HepG2 (cell line): ENCODE measurements around the gene DDR1. TPM values are rescaled to one million over a fixed set of nuclear protein-coding genes. Genes with fewer than 3 reads are reported as not detected.
A peak's percentile ranks its signal among the peaks of the same experiment; 100 is the strongest.

Source experiments
- AGO2 ChIP-seq: fragments of 200-400 bp; formaldehyde crosslinking; optimal IDR thresholded peaks from 2 replicates; pipeline ENCODE3; 2017; ENCODE audit warnings: mild to moderate bottlenecking, low read depth, low read length, moderate library complexity
- DBP ChIP-seq: sonication (generic); formaldehyde crosslinking; IDR thresholded peaks from 2 replicates; pipeline ENCODE4 v1.4.0; 2020; ENCODE audit warnings: missing genetic modification reagents; ENCODE audit errors: not compliant biosample characterization
- NBN ChIP-seq: fragments of 450-650 bp; conservative IDR thresholded peaks from 2 replicates; pipeline ENCODE4 v1.6.1; 2017
- NFKBIZ ChIP-seq: IDR thresholded peaks from 2 replicates; pipeline ENCODE4 v1.6.1; 2018; ENCODE audit warnings: missing genetic modification reagents, missing compliant biosample characterization
- NKX3-1 ChIP-seq: sonication (generic); formaldehyde crosslinking; IDR thresholded peaks from 2 replicates; pipeline ENCODE4 v1.5.0; 2020; ENCODE audit warnings: missing genetic modification reagents
- RARG ChIP-seq: sonication (generic); formaldehyde crosslinking; IDR thresholded peaks from 2 replicates; pipeline ENCODE4 v1.4.0; 2020; ENCODE audit warnings: low read depth, mild to moderate bottlenecking, missing genetic modification reagents
- SALL1 ChIP-seq: sonication (generic); formaldehyde crosslinking; IDR thresholded peaks from 2 replicates; pipeline ENCODE4 v1.8.0; 2022; ENCODE audit warnings: mild to moderate bottlenecking, missing genetic modification reagents
- SATB2 ChIP-seq: sonication (generic); formaldehyde crosslinking; IDR thresholded peaks from 2 replicates; pipeline ENCODE4 v1.5.0; 2020; ENCODE audit warnings: missing genetic modification reagents
- SETDB1 ChIP-seq: sonication (generic); formaldehyde crosslinking; IDR thresholded peaks from 2 replicates; pipeline ENCODE4 v1.5.1; 2020; ENCODE audit warnings: missing genetic modification reagents, mild to moderate bottlenecking, borderline replicate concordance
- SUZ12 ChIP-seq: fragments of 150-350 bp; IDR thresholded peaks from 2 replicates; pipeline ENCODE4 v1.6.1; 2014; ENCODE audit warnings: low read depth, low read length
- ZBTB44 ChIP-seq: sonication (generic); formaldehyde crosslinking; IDR thresholded peaks from 2 replicates; pipeline ENCODE4 v1.4.0; 2020; ENCODE audit warnings: missing genetic modification reagents
- ZNF17 ChIP-seq: sonication (generic); formaldehyde crosslinking; IDR thresholded peaks from 2 replicates; pipeline ENCODE4 v1.5.0; 2020; ENCODE audit warnings: mild to moderate bottlenecking, missing genetic modification reagents
- ZNF451 ChIP-seq: sonication (generic); formaldehyde crosslinking; IDR thresholded peaks from 2 replicates; pipeline ENCODE4 v1.5.0; 2020; ENCODE audit warnings: mild to moderate bottlenecking, missing genetic modification reagents
- ZNF530 ChIP-seq: sonication (generic); formaldehyde crosslinking; IDR thresholded peaks from 2 replicates; pipeline ENCODE4 v1.5.0; 2020; ENCODE audit warnings: low read depth, mild to moderate bottlenecking, missing genetic modification reagents
- ZNF629 ChIP-seq: sonication (generic); formaldehyde crosslinking; conservative IDR thresholded peaks from 2 replicates; pipeline ENCODE4 v1.5.0; 2020; ENCODE audit warnings: missing genetic modification reagents
- ZNF709 ChIP-seq: sonication (generic); formaldehyde crosslinking; IDR thresholded peaks from 2 replicates; pipeline ENCODE4 v1.5.0; 2020; ENCODE audit warnings: mild to moderate bottlenecking, missing genetic modification reagents
- polyA plus RNA-seq, 8 experiments: library from polyadenylated mRNA; depleted of rRNA in 3 of 8; stranded (reverse) in 7 of 8; unstranded in 1 of 8; fragments of >200 nt; fragmentation: Illumina TruSeq in 4 of 8; extraction: Trizol in 4 of 8; gene quantifications; 2 replicates each; pipeline versions ENCODE4 v1.2.1 to v1.2.3, GENCODE V29; 2011 to 2016; ENCODE audit warnings: low read depth in 4 of 8, missing spikeins in 1 of 8, mixed read lengths in 1 of 8; ENCODE audit not compliant: insufficient read depth in 1 of 8
- total RNA-seq, 5 experiments: library from RNA; depleted of rRNA; stranded (reverse); fragments of >200 nt; fragmentation: Illumina TruSeq; extraction: Trizol; gene quantifications; 2 replicates each; pipeline ENCODE4 v1.2.3, GENCODE V29; 2016; ENCODE audit warnings: low read depth in 1 of 5
- TF ChIP-seq, protein P1 (sequence below): IDR thresholded peaks from 2 replicates; pipeline ENCODE4 v1.6.1; 2016; ENCODE audit warnings: low read depth, missing genetic modification reagents, missing compliant biosample characterization
- TF ChIP-seq, protein P2 (sequence below): IDR thresholded peaks from 2 replicates; pipeline ENCODE4 v1.6.1; 2016; ENCODE audit warnings: low read depth, control low read depth
- TF ChIP-seq, protein P3 (sequence below): fragments of 450-650 bp; IDR thresholded peaks from 2 replicates; pipeline ENCODE4 v1.6.1; 2017

The DDR1 gene
- total and polyA plus RNA-seq, 2 of the 13 experiments (the other 11 are each of a cell fraction or from before 2014, with no cell fraction given): 16.7 to 20.2 TPM

DNA sequence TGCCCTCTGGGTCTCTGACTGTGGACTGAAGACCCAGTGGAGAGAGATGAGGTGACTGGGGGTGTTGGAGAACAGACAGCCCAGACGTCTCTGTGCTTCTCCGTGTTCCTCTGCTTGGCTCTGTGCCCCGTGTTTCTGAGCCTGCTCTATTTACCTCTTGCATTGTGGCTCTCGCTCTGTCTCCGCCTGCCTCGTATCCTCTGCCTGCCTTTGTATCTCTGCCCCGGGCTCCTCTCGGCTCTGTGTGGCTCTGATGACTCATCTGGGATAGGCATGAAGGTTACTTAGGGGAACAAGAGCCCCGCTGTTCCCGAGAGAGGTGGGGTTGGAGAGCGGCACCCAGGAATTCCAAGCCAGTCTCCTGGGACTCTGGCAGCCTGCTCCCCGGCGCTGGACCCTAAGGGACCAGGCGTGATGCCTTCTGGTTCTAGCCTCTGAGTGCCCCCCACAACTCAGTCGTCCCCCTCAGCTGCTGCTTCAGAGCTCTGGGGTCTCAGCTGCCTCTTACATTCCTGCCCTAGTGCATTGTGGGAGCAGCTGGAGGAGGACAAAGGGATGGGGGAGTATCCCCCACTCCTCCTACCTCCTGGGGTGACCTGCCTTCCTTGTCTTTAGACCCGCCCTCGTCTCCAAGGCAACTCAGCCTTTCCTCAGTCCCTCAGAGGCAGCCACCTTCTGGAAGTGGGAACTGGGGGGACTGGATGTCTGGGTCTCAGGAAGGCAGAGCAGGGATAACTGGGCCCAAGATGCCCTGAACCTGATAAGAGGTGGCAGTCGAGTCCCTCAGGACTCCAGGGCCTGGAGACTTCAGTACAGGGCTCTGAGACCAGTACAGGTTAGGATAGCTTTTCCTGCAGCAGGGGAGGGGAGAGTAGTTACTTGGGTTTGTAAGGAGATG, 1.9 kb downstream of the DDR1 start (continued):
- TF ChIP-seq, protein P1, sequence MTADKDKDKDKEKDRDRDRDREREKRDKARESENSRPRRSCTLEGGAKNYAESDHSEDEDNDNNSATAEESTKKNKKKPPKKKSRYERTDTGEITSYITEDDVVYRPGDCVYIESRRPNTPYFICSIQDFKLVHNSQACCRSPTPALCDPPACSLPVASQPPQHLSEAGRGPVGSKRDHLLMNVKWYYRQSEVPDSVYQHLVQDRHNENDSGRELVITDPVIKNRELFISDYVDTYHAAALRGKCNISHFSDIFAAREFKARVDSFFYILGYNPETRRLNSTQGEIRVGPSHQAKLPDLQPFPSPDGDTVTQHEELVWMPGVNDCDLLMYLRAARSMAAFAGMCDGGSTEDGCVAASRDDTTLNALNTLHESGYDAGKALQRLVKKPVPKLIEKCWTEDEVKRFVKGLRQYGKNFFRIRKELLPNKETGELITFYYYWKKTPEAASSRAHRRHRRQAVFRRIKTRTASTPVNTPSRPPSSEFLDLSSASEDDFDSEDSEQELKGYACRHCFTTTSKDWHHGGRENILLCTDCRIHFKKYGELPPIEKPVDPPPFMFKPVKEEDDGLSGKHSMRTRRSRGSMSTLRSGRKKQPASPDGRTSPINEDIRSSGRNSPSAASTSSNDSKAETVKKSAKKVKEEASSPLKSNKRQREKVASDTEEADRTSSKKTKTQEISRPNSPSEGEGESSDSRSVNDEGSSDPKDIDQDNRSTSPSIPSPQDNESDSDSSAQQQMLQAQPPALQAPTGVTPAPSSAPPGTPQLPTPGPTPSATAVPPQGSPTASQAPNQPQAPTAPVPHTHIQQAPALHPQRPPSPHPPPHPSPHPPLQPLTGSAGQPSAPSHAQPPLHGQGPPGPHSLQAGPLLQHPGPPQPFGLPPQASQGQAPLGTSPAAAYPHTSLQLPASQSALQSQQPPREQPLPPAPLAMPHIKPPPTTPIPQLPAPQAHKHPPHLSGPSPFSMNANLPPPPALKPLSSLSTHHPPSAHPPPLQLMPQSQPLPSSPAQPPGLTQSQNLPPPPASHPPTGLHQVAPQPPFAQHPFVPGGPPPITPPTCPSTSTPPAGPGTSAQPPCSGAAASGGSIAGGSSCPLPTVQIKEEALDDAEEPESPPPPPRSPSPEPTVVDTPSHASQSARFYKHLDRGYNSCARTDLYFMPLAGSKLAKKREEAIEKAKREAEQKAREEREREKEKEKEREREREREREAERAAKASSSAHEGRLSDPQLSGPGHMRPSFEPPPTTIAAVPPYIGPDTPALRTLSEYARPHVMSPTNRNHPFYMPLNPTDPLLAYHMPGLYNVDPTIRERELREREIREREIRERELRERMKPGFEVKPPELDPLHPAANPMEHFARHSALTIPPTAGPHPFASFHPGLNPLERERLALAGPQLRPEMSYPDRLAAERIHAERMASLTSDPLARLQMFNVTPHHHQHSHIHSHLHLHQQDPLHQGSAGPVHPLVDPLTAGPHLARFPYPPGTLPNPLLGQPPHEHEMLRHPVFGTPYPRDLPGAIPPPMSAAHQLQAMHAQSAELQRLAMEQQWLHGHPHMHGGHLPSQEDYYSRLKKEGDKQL (CRISPR knock-in tag): no peak
- TF ChIP-seq ZNF451 (CRISPR knock-in tag): no peak; the same call in 1 of the 2 replicates
- peak; percentile 30; the same call in 1 of the 2 replicates for TF ChIP-seq SALL1
- no peak for TF ChIP-seq DBP (CRISPR knock-in tag)
- TF ChIP-seq ZBTB44 (CRISPR knock-in tag): no peak
- TF ChIP-seq, protein P2, sequence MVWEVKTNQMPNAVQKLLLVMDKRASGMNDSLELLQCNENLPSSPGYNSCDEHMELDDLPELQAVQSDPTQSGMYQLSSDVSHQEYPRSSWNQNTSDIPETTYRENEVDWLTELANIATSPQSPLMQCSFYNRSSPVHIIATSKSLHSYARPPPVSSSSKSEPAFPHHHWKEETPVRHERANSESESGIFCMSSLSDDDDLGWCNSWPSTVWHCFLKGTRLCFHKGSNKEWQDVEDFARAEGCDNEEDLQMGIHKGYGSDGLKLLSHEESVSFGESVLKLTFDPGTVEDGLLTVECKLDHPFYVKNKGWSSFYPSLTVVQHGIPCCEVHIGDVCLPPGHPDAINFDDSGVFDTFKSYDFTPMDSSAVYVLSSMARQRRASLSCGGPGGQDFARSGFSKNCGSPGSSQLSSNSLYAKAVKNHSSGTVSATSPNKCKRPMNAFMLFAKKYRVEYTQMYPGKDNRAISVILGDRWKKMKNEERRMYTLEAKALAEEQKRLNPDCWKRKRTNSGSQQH (CRISPR knock-in tag): no peak
- no peak for TF ChIP-seq NBN
- TF ChIP-seq SATB2: 0 out of 2 replicates have a peak, but pooled peaks have one; percentile 35
- TF ChIP-seq ZNF629: no peak
- TF ChIP-seq RARG (CRISPR knock-in tag): no peak
- TF ChIP-seq AGO2: no peak
- TF ChIP-seq SETDB1 (CRISPR knock-in tag): no peak
- no peak for TF ChIP-seq ZNF530 (CRISPR knock-in tag)
- TF ChIP-seq, protein P3, sequence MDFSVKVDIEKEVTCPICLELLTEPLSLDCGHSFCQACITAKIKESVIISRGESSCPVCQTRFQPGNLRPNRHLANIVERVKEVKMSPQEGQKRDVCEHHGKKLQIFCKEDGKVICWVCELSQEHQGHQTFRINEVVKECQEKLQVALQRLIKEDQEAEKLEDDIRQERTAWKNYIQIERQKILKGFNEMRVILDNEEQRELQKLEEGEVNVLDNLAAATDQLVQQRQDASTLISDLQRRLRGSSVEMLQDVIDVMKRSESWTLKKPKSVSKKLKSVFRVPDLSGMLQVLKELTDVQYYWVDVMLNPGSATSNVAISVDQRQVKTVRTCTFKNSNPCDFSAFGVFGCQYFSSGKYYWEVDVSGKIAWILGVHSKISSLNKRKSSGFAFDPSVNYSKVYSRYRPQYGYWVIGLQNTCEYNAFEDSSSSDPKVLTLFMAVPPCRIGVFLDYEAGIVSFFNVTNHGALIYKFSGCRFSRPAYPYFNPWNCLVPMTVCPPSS: no peak
- TF ChIP-seq ZNF17 (CRISPR knock-in tag): no peak
- no peak for TF ChIP-seq ZNF709 (CRISPR knock-in tag)
- peak; percentile 21; the same call in 1 of the 2 replicates for TF ChIP-seq NFKBIZ (CRISPR knock-in tag)
- no peak for TF ChIP-seq SUZ12
- TF ChIP-seq NKX3-1 (CRISPR knock-in tag): no peak
